Midbrain (tissue), 1 donor: ENCODE data around the gene DENND1A.
A peak's percentile ranks its signal among the peaks of the same experiment; 100 is the strongest.

Source experiments
- DNase-seq: peaks from one replicate; lab custom pipeline; 2025; lab: John Stamatoyannopoulos, UW

Gene DENND1A

DNA sequence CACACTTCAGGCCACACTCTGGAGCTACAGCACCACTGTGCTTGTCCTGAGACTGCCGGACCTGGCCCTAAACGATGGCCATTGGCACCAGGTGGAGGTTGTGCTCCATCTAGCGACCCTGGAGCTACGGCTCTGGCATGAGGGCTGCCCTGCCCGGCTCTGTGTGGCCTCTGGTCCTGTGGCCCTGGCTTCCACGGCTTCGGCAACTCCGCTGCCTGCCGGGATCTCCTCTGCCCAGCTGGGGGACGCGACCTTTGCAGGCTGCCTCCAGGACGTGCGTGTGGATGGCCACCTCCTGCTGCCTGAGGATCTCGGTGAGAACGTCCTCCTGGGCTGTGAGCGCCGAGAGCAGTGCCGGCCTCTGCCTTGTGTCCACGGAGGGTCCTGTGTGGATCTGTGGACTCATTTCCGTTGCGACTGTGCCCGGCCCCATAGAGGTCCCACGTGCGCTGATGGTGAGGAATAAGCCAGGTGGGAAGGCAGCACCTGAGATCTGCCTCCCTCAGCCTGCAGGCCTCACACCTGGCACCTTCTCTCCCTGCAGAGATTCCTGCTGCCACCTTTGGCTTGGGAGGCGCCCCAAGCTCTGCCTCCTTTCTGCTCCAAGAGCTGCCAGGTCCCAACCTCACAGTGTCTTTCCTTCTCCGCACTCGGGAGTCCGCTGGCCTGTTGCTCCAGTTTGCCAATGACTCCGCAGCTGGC is 559.2 kb downstream of the DENND1A start:
- no peak for DNase-seq

DNA sequence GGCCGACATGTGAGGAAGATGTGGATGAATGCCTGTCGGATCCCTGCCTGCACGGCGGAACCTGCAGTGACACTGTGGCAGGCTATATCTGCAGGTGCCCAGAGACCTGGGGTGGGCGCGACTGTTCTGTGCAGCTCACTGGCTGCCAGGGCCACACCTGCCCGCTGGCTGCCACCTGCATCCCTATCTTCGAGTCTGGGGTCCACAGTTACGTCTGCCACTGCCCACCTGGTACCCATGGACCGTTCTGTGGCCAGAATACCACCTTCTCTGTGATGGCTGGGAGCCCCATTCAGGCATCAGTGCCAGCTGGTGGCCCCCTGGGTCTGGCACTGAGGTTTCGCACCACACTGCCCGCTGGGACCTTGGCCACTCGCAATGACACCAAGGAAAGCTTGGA is 559.8 kb downstream of the DENND1A start:
- DNase-seq = no peak

DNA sequence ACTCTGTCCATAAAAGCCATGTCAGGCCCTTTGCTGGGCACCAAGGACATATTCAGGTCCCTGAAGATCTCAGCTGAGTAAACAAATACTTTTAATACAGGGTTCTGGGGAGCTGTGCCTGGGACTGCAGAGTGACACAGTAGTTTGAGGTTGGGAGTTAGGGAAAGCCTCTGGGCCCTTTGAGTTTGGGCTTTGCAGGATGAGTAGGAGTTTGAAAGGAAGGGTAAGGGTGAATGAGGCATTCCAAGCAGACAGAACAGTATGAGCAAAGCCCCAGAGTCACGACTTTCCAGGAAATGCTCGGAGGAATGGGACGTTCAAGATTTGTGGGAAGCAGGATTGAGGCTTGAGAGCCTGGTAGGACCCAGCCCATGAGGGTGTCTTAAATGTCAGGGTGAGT is 560.6 kb downstream of the DENND1A start:
- DNase-seq = no peak

DNA sequence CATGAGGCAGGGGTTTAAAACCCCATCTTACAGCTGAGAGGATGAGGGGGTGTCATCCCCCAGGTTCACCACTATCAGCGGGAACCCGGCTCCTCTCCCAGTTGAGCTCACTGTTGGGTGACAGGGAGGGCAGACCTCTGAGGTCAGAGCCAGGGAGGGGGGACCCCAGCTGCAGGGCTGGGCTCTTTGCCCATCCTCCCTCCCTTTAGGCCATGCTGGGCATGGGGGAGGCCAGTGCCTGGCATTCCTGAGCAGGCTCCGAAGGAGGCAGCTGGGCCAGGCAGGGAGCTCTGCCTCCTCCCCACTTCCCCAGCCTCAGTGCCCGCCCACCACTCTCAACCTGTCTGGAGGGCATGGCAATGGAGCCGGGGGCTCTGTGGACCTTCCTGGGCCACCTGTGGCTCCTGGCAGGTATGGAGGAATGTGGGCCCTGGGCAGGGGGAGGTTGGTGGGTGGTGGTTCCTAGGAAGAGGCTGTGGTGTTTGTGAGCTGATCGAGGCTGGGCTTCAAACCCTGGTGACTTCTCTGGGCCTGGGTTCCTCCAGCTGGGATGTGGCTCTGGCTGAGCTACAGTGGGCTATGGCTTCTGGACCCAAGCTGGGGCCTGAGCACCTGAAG is 561.3 kb downstream of the DENND1A start:
- peak; percentile 80 for DNase-seq

DNA sequence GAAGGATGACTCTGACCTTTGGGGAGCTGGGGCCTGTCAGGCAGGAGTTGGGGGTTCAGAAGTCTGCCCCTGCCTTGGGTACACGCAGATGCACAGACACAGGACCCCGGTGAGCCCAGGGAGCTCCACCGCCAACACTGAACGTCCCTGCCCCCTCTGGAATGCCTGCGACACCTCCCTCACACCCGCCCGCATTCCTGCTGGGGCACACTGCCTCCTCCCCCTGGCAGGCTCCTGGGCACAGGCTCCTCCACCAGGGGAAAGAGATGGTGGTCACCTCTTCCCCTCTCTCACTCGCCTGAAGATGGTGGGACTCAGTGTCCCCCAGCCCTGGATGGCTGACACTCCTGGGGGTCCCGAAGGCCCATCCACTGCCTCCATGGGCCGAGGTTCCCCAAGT is 561.9 kb downstream of the DENND1A start:
- DNase-seq = no peak

DNA sequence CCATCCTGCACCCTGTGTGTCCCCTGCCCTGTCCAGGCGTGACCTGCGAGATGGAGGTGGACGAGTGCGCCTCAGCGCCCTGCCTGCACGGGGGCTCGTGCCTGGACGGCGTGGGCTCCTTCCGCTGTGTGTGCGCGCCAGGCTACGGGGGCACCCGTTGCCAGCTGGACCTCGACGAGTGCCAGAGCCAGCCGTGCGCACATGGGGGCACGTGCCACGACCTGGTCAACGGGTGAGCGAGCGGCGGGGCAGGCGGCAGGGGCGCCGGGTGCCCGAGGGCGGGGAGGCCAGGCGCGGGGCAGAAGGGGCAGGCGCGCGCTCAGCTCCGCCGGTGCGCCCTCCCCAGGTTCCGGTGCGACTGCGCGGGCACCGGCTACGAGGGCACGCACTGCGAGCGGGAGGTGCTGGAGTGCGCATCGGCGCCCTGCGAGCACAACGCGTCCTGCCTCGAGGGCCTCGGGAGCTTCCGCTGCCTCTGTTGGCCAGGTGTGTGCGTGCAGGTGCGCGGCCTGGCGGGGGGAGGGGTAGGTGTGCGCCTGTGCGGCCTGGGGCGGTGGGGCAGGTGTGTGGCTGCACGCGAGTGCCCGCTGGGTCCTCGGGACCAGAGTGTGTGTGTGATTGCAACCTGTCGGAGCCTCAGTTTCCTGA is 563.9 kb downstream of the DENND1A start:
- no peak for DNase-seq

DNA sequence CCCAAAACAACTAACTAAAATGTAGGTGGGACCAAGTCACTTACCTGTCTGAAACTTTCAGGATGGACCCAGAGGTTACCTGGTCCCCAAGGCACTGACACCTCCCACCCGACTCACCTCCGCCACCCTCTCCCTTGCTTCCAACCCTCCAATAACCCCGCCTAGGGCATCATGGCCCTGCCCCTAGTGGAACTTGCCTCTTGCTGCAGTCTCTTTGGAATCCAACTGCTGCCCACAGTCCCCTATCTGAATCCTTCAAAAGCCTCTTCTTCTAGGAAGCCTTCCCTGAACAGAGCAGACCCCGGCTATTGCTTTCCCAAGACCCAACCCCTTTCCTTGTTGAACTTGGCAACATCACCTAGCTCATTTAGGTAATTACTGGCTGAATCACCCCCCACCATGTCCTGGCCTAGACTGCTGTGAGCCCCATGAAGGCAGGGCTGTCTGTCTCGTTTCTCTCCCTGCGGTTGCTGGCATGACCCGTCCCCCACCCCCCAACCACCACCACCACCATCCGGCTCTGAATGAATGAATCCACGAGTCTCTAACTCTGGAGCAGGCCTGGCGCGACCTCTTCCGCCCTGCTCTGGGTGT is 564.5 kb downstream of the DENND1A start:
- no peak for DNase-seq

DNA sequence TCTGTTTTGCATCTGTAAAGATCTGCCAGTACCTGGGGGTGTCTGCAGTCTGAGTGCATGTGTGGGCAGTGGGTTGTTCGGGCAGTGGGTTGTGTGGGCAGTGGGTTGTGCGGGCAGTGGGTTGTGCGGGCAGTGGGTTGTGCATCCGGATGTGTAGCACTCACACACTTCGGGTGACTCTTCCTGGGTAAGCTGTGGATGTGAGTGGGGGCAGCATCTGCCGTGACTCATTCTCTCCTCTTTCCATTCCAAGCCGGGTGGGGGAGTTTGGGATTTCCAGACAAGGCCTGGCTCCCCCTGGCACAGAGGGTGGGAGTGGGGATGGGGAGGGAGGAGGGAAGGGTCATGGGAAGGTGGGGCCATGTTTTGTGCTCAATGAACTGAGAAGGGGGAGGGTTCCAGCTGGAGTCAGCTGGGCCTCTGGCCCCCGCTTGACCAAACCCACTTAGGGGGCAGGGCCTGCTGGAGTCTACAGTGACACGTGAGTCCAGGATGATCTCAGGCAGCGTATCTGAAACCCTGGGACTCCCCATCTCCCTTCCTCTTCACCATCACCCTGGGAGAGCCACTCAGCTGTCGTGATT is 565.6 kb downstream of the DENND1A start:
- peak; percentile 67 for DNase-seq

DNA sequence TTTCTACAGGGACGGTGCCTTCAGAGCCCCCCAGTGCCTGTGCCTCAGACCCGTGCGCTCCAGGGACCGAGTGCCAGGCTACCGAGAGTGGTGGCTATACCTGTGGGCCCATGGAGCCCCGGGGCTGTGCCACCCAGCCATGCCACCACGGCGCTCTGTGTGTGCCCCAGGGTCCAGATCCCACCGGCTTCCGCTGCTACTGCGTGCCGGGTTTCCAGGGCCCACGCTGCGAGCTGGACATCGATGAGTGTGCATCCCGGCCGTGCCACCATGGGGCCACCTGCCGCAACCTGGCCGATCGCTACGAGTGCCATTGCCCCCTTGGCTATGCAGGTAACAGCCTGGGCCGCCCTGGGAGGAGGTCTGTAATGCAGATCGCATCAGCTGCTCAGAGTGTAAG is 567.1 kb downstream of the DENND1A start:
- no peak for DNase-seq

DNA sequence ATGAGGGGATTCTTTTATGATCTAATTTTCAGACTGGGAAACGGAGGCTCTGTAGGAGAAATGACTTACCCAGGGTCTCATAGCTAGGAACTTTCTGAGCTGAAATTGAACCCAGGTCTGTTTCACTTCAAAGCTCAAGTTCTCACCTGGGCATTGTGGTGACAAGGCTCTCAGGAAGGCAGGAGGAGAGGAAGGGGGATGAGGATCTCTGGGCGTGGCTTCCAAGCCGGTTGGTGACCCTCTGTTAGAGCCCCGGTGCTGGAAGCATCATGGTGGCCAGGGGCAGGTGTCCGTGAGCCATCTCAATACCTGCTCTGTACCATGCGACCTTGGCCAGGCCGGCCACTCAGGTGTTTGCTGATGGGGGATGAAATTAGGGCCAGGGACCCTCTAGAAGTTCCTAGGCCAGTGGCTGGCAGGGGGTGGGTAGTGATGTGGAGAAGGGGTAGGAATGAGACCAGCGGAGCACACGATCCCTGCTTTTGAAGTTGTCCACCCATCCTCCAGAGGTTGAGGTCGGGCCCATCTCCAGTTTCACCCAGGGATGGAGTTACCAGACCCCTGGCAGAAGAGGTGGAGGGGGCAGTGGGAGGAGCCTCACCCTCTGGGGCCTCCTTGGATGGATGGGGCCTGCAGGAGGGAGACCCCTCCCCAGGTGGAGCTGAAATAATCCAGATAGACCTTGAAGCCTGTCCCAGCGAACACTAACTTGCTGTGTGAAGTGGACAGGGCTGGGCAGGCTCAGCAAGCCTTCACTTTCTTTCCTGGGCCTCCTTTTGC is 568.0 kb downstream of the DENND1A start:
- no peak for DNase-seq

DNA sequence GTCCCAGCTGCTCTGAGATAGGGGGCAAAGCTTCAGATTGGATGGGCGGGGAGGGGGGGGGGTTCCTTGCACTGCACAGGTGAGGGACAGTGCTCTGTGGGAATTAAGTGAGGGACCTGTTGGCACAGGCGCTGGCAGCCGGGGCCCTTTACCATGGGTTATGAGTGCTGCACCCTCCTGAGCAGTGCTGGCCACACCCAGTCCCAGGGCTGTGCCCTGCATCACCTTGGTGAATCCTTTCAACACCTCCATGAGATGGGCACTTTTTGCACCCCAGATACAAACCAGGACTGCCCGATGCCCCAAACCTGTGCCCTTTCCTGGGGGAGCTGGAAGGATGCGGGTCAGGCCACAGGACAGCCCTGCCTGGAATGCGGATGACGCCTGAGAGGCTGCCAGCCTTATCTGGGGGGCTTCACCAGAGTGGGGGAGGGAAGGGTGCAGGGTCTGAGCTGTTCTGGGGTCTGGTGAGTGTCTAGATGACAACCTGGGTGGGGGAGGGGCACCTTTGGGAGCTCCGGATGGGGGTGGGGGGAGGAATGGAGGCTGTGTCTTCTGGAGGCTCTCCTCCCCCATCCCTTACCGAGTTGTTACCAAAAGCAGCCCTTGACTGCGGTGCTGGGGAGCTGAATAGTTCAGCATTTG is 568.7 kb downstream of the DENND1A start:
- DNase-seq = no peak

DNA sequence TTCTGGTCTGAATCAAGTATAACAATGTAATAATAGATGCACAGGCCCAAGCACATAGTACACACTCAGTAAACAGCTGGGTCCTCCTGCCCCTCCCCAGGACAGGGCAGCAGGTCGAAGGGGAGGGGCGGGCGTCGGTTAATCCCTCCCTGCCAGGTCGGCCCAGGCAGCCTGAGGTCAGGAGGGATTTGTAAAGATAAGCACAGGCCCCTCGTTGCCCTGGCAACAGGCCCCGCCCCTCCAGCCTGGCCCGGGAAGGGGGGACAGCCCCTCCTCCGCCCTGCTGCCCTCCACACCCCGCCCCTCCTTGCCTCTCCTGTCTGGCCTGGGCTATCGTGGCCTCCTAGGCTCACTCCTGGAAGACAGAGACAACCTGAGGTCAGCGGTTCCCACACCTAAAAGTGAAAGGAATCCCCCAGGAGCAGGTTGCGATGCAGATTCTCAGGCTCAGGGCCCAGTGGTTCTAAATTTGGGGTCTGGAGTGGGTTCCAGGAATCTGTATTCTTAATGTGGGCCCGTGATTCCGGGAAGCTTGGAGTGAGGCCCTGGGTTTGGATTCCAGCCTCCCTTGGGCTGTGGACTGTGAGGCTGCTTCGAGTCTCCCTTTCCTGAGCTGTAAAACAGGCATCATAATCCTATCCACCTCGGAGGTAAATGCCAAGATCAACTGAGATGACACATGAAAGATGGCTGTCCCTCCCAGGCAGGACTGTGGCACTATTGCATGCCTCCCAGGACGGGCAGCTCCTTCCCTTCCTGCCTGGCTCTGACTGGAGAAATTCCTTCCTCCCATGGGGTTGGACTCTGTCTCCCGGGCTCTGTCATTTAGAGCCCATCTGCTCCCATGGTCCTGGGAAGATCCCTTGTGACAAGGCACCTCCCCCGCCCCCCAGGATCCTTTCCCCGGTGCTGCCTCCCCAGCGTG is 569.5 kb downstream of the DENND1A start:
- DNase-seq = no peak

DNA sequence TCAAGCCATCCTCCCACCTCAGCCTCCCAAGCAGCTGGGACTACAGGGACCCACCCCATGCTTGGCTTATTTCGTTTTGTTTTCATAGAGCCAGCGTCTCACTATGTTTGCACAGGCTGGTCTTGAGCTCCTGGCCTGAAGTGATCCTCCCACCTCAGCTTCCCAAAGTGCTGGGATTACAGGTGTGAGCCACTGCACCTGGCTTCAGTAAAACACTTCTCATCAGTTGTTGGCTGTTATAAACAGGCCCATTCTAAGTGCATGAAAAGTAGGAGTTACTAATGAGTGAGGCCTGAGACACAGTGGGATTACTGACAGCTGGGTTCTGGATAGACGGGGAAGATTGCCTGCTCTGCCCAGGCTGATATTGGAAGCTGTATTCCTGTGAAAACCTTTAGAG is 570.4 kb downstream of the DENND1A start:
- no peak for DNase-seq

DNA sequence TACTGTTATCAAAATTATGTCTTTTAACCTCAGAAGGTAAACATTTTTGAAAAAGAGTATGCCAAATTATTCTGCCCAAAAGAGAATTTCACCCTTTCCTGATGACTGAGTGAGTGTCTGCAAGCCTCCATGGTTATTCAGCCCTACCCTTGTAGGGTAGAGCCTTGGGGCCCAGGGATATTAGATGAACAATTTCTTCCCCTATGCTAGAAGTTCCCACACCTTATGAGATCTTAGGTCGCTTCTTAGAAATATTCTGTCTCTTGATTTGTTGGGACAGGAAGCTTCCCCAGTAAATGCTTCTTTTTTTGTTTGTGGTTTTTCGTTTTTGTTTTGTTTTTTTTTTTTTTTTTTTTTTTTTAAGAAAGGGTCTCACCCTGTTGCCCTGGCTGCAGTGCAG is 570.8 kb downstream of the DENND1A start:
- DNase-seq = no peak

DNA sequence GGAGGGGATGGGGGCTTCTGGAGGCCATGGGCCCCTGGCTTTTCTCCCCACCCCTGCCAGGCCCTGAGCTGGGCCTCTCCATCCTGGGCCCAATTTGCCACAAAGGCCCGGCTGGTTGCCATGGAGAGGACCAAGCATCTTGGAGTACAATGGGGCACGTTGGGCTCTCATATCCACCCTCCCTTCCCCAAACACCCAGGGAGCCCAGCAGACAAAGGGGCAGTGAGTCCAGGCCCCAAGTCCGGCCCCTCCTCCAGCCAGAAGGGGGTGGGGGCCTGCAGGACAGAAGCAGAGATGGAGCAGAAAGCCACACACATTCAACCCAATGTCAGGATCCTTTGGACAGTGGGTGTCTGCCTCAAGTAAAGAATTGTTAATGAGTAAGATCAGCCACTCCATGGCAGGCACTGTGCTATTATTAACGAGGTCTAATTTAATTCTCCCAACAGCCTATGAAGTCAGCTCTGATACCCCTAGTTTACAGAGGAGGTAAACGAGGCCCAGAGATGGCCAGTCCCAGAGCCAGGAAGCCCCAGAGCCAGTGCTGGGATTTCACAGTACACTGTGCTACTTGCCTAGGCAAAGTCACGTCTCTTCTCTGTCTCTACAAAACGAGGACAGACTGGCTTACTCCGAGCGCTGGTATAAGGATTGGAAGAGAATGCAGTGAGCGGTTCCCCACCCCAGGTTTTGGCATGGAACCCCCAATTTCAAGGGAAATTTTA is 571.6 kb downstream of the DENND1A start:
- peak; percentile 81 for DNase-seq

DNA sequence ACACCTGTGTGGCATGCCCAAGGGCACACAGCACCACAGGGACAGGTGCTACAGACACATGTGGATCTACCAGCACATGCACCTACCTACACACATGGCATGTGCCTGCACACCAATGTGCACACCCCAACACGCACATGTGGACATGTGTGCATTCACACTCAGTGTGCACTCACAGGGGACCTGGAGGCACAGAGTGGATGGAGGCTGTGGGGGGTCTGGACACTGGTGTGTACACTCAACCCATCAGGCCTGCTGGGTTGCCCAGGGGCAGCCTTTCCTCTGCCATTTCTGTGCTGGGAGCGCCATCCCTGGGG is 572.2 kb downstream of the DENND1A start:
- DNase-seq = no peak

DNA sequence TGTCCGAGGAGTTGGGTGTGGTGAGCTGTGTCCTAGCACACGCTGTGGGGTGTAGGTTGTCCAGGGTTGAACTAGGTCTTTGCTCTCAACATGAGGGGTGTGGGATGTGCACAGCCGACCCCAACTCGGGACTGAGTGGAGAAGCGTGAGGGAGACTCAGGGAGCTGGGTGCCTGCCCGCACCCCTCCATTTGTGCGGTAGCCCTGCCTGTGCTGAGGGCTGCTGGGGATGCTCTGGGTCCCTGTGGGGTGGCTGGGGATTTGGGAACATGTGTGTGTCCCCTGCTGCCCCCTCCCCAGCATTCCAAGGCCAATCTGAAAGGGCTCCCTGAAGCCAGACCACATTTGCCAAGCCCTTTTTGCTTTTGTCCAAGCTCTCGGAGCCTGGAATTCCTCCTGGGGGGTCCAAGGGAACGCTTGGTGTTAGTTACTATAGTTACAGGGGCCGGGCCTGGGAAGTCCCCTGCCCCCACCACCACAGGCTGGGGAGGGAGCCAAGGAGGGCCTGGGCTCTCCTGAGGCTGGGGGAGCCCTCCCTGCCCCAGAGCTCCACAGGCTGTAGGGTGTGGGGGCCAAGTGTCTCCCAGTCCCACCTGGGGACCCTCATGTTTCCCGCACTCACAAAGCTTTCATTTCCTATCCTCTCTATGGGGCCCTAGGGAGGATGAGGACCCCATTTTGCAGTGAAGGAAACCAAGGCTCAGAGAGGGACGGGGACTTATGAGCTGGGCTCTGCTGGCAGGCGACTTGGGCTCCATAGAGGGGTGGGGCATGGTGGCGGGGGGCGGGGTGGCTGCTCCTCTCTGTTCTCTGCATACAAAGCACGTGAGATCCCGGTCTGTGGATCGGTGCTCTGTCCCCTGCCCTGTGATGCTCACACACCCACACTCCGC is 572.8 kb downstream of the DENND1A start:
- DNase-seq = peak; percentile 44

DNA sequence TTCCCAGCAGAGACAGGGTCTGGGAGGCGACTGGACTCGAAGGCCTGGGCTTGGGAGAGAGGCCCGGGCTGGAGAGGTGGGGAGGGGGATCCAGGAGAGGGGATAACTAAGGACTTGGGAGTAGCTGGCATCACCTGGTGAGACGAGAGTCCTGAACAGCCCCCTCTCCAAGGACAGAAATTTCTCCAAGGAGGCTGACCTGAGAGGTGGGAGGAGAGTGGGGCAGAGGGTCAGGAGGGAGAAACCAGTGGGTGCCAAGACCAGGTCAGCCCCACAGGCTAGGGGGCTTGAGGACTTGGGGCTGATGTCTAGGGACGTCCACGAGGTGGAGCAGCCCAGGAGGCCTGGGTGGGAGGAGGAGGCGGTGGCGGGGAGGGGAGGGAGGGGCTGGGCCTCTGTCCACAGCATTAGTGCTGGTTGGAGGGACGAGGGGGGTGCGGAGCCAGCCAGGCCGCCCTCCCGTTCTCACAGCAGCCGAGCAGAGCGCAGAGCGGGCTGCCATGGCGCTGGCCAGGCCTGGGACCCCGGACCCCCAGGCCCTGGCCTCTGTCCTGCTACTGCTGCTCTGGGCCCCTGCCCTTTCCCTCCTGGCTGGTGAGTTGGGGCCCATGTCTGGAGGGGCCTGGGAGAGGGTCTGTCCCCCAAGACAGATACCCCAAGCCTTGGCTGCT is 574.0 kb downstream of the DENND1A start, which contains the start of gene CRB2:
TSS of gene CRB2 (plus strand) at position 437 of the 671 bp plus-strand sequence. CDS start at position 501, 64 bp downstream.
- DNase-seq = peak; percentile 50
